Glomerular visceral epithelial cell (primary cell): Measurements from ENCODE around the gene KLKB1.

Experiments
- DNase-seq: peaks from one replicate; pipeline ENCODE4 v3.0.0-alpha.2; 2016; ENCODE audit errors: extremely low spot score

Gene KLKB1

GRCh38 chr4:186227221-186227620, at the start of gene KLKB1:
KLKB1 (plus strand) TSS chr4:186227507; CDS start chr4:186228196, 689 bp downstream.
- DNase-seq = no peak

- no peak for DNase-seq
Measured at GRCh38 chr4:186188107-186188506, 39.2 kb upstream of the KLKB1 start.

DNA sequence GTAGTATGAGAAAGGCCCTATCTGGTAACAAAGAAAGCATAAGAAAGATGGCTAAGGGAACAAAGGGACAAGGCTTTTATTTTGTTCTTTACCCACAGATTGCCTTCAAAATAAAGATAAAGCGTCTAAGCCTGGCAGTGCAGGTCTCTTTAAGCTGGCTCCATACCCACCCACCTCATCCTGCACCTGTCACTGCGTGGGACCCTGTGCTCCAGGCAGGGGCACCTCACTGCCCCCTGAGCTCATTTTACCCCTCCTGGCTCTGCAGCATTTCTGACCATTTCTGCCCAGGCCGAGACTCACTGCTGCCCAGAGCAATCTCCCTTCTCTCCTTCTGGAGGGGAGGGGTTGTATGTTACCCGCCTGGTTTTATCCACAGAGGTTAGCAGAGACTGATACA, 37.7 kb upstream of the KLKB1 start:
- DNase-seq = no peak

GRCh38 chr4:186190581-186191199, 36.6 kb upstream of the KLKB1 start:
- no peak for DNase-seq

- peak; percentile 76 for DNase-seq
Measured at GRCh38 chr4:186191200-186192065, 35.9 kb upstream of the KLKB1 start, which contains the start of gene CYP4V2. CYP4V2 (plus strand) TSS chr4:186191567; CDS start chr4:186191824, 257 bp downstream.

DNA sequence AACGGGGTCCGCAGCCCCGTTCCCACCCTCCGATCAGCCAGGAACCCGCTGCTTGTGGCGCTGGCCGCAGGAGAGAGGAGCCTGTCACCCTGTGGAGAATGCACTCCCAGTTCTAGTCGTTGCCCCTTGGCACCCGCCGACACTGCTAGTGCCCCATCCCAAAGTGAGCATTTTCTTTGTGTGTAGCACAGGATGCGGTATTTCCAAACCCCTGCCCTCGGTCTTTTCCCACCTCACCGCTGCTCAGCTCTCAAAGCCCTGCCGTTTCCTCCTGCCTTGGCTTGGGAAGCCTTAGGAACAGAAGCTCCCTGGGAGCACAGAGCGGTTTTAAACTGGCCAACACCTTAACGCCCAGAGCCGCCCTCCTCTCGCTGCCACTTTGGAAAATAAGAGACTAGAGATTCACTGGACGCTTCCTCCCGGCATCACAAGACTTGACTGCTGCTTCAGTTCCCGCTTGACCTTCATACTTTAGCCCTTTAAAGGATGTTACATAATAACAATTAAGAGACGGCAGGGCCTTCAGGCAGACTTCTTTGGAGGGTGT, 35.2 kb upstream of the KLKB1 start:
- DNase-seq = peak; percentile 53

- DNase-seq = no peak
Measured at GRCh38 chr4:186193851-186194250, 33.5 kb upstream of the KLKB1 start.

DNA sequence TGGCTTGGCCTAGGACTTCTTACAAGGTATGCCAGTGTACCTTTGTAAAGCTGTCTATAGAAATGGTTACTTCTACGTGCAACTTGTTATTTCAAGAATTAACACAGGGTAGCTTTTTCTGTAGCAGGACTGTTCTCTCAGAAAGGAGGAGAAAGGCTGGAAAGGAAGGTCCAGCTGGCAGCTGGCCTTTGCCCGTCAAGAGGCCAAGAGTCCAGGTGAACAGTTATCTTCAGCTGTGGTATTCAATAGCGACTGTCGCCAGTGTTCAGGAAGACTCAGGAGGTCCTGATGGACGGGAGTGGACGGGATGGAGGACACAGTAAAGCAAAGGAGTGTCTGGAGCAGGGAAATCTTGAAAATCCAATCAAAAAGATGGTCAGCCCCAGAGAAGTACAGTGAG, 31.2 kb upstream of the KLKB1 start:
- no peak for DNase-seq

GRCh38 chr4:186200516-186200915, 26.8 kb upstream of the KLKB1 start:
- no peak for DNase-seq

- no peak for DNase-seq
Measured at GRCh38 chr4:186201010-186201409, 26.3 kb upstream of the KLKB1 start.

GRCh38 chr4:186201535-186202230, 25.6 kb upstream of the KLKB1 start:
- DNase-seq = peak; percentile 51

DNA sequence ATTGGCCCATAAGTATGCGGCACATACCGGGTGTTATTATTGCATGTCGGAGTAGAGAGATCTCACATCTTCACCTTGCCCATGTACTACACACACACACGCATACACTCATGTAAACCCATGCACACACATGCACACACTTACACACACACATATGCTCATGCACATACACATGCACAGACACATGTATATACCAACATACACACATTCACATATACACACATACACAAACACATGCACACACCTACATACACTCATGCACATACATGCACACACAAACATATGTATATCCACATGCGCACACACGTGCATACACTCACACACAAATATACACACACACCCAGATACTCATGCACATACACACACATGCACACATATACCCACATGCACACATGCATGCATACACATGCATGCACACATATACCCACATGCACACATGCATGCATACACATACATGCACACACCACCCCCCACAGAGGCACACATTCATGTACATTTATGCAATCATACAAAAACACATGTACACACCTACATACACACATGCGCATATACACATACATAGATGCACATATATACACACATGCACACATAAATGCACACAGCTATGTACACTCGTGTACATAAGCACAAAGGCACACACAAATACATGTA, 24.7 kb upstream of the KLKB1 start:
- no peak for DNase-seq

- no peak for DNase-seq
Measured at GRCh38 chr4:186203406-186203805, 23.9 kb upstream of the KLKB1 start.

DNA sequence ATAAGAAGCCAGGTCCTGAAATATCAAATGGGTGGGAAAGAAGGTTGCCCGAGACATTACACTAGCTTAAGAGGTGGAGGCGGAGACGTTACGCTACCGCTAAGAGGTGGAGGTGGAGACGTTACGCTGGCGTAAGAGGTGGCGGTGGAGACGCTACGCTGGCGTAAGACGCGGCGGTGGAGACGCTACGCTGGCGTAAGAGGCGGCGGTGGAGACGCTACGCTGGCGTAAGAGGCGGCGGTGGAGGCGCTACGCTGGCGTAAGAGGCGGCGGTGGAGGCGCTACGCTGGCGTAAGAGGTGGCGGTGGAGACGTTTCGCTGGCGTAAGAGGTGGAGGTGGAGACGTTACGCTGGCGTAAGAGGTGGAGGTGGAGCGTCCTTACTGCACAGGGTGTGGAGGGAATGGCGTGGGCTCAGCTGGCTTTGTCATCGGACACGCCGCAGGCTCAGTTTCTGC, 23.2 kb upstream of the KLKB1 start:
- DNase-seq = peak; percentile 65

- DNase-seq = no peak
Measured at GRCh38 chr4:186204686-186205085, 22.6 kb upstream of the KLKB1 start.

DNA sequence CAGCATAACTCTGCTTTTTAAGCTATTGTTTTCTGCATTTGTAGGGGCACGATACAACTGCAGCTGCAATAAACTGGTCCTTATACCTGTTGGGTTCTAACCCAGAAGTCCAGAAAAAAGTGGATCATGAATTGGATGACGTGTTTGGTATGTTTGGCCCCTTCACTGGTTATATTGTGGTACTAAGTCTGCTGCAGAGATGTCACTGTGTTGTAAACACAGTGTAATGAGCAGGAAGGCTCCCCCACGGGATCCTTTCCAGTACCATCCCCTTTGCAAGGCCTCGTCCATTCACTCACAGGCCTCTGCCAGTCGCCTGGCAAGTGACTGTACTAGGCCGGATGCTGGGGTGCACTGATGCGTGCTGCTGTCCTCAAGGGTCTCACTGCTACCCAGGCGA, 22.2 kb upstream of the KLKB1 start:
- DNase-seq = peak; percentile 23

DNA sequence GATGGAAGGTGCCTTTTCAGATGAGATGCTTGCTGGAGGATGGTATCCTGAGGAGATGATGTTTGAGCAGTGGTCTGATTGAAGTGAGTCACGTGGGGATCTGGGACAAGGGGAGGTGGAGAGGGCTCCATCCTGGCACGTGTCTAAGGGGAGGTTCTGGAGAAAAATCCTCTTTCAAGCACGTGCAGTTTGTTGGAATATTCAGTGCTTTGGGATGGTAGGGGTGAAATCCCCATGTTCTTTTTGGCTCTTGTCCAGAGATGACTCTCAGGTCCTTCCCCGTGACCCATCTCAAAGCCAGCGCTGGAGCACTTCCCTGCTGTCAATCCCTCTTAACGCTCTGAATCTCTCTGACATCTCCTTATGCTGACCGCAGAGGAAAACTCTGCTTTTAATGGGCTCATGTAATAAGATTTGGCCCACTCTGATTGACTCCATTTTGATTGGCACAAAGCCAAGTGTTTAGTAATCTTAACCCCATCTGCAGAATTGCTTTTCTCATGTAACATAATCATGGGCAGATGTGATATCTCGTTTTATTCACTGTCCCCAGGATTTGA, 10.8 kb upstream of the KLKB1 start:
- no peak for DNase-seq

- DNase-seq = no peak
Measured at GRCh38 chr4:186217733-186218293, 9.5 kb upstream of the KLKB1 start.

DNA sequence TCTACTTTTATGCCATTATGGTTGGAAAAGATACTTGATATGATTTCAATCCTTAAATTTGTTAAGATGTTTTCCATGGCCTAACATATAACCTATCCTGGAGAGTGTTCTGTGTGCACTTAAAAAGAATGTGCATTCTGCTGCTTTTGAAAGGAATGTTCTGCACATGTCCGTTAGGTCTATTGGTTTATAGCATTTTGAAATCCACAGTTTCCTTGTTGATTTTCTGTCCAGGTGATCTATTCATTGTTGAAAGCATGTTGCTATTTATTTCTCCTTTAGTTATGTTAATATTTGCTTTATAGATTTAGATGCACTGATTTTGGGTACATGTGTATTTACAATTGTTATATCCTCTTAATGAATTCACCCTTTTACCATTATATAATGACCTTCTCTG, 5.7 kb upstream of the KLKB1 start:
- no peak for DNase-seq

- DNase-seq = no peak
Measured at GRCh38 chr4:186225848-186226247, 1.5 kb upstream of the KLKB1 start.
